OCI-LY7 (cell line): Measurements from ENCODE around the gene MRPS2. TPM values are rescaled to one million over a fixed set of nuclear protein-coding genes. Genes with fewer than 3 reads are reported as not detected.
"Not testable (repeated sequence)": the region's sequence is repeated elsewhere in the genome, so short reads cannot be mapped to it uniquely, and the experiment has no call there.

Experiments used
- BruUV-seq: library from RNA; stranded (reverse); fragments of 400-500 nt; replicated peaks from 2 replicates; lab custom pipeline; 2021; lab: Mats Ljungman, UMichigan
- CTCF ChIA-PET: fragments of 300-600 bp; sonication (Branson Sonifier 250); formaldehyde crosslinking; loops from one replicate; lab custom pipeline; 2022; ENCODE audit warnings: antibody characterized with exemption; ENCODE audit not compliant: unreplicated experiment; lab: Charles Lee
- POLR2A ChIA-PET: fragments of 300-600 bp; sonication (Branson Sonifier 250); formaldehyde crosslinking; loops from one replicate; lab custom pipeline; 2022; ENCODE audit warnings: antibody characterized with exemption; lab: Charles Lee
- DNase-seq: peaks from one replicate; pipeline ENCODE4 v3.0.0-alpha.2; 2015; ENCODE audit warnings: low spot score
- H2AFZ ChIP-seq: fragments of 200-600 bp; sonication (generic), shearing (Covaris generic); 2 replicates; pipeline ENCODE4 v1.6.1; 2014; ENCODE audit warnings: mild to moderate bottlenecking, antibody characterized with exemption, low read length, moderate library complexity
- H3K27ac ChIP-seq: fragments of 200-600 bp; sonication (generic); 2 replicates; pipeline ENCODE4 v1.5.1; 2014; ENCODE audit warnings: mixed run types, low read depth, mild to moderate bottlenecking, moderate library complexity, low read length, inconsistent platforms; ENCODE audit not compliant: poor library complexity, severe bottlenecking
- H3K36me3 ChIP-seq: fragments of 200-600 bp; sonication (generic); 2 replicates; pipeline ENCODE4 v1.6.1; 2014; ENCODE audit warnings: mild to moderate bottlenecking, antibody characterized with exemption, low read length, moderate library complexity, mixed read lengths; ENCODE audit not compliant: insufficient read depth
- H3K4me1 ChIP-seq: fragments of 200-600 bp; sonication (generic); 2 replicates; pipeline ENCODE4 v1.5.1; 2014; ENCODE audit warnings: mild to moderate bottlenecking, low read length; ENCODE audit not compliant: insufficient read depth, poor library complexity, severe bottlenecking
- H3K4me2 ChIP-seq: fragments of 200-600 bp; sonication (generic); 2 replicates; pipeline ENCODE4 v1.6.1; 2014; ENCODE audit warnings: mild to moderate bottlenecking, low read length
- H3K4me3 ChIP-seq: fragments of 200-600 bp; sonication (generic); 2 replicates; pipeline ENCODE4 v1.5.1; 2014; ENCODE audit warnings: mild to moderate bottlenecking, low read depth, low read length; ENCODE audit not compliant: poor library complexity, severe bottlenecking
- H3K79me2 ChIP-seq: fragments of 200-600 bp; sonication (generic); 2 replicates; pipeline ENCODE4 v1.6.1; 2016; ENCODE audit warnings: low read depth, mild to moderate bottlenecking, low read length, moderate library complexity, mixed read lengths; ENCODE audit not compliant: insufficient read depth
- H3K9me2 ChIP-seq: fragments of 200-600 bp; sonication (generic); 2 replicates; pipeline ENCODE4 v1.6.1; 2016; ENCODE audit warnings: mild to moderate bottlenecking, low read length, mixed read lengths; ENCODE audit not compliant: insufficient read depth
- H3K9me3 ChIP-seq: fragments of 200-600 bp; sonication (generic); 2 replicates; pipeline ENCODE4 v1.6.1; 2014; ENCODE audit warnings: mild to moderate bottlenecking, mixed run types, low read length, mixed read lengths
- H4K20me1 ChIP-seq: fragments of 200-600 bp; sonication (generic); 2 replicates; pipeline ENCODE4 v1.6.1; 2014; ENCODE audit warnings: mild to moderate bottlenecking, antibody characterized with exemption, low read length, moderate library complexity, mixed read lengths; ENCODE audit not compliant: insufficient read depth
- EZH2phosphoT487 ChIP-seq: fragments of 200-600 bp; sonication (generic); IDR thresholded peaks from 2 replicates; pipeline ENCODE4 v1.6.1; 2018; ENCODE audit warnings: low read depth, borderline replicate concordance, mild to moderate bottlenecking, mixed run types, antibody characterized with exemption, low read length, moderate library complexity, mixed read lengths
- intact Hi-C: fragments of 100-400 bp; cut with micrococcal nuclease; formaldehyde crosslinking; loops from one replicate; pipeline ENCODE4 v1.10.0; 2022; ENCODE audit not compliant: unreplicated experiment
- total RNA-seq, 2 experiments: library from RNA; depleted of rRNA in 1 of 2; stranded (reverse); fragments of >200 nt in 1 of 2; shearing (Covaris generic) in 1 of 2; gene quantifications; 2 replicates each; pipeline ENCODE4 v1.2.3, GENCODE V29; 2014 to 2022
- TF ChIP-seq, protein P1 (sequence below): fragments of 200-600 bp; sonication (generic); conservative IDR thresholded peaks from 2 replicates; pipeline ENCODE4 v1.5.1; 2014; ENCODE audit warnings: mild to moderate bottlenecking, antibody characterized with exemption, low read length, moderate library complexity, mixed read lengths

MRPS2 gene
- total RNA-seq, 2 experiments from 2014 or later: 42.7 to 55.7 TPM

DNA sequence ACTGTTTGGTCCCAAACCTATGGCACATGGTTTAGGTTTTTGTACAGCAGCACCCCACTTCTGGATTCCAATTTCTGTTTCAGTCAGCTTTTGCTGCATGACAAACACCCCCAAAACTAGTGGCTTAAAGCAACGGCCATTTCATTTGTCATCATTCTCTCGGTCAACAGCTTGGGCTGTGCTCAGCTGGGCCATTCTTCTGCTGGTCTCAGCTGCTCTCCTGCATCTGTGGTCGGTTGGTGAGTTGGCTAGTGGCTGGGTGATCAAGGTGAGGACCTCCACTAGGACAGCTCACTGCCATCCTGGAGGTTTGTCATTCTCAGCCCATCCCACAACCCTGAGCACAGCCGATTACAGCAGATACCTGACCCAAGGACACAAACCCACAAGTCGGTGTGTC is 45.7 kb upstream of the MRPS2 start:
- Histone ChIP-seq H3K36me3 (no peaks in the 10 kb centered on the region), H2AFZ (no peak overlapping the region), H3K79me2 (no peaks in the 10 kb centered on the region), H4K20me1 (no peaks in the 10 kb centered on the region), H3K9me3 (no peaks in the 10 kb centered on the region), H3K9me2 (no peaks in the 10 kb centered on the region), H3K4me3 (no peak overlapping the region), H3K4me2 (no peak overlapping the region), H3K4me1 (no peaks in the 10 kb centered on the region), H3K27ac (no peak overlapping the region)
- no peak for TF ChIP-seq EZH2phosphoT487
- TF ChIP-seq, protein P1, sequence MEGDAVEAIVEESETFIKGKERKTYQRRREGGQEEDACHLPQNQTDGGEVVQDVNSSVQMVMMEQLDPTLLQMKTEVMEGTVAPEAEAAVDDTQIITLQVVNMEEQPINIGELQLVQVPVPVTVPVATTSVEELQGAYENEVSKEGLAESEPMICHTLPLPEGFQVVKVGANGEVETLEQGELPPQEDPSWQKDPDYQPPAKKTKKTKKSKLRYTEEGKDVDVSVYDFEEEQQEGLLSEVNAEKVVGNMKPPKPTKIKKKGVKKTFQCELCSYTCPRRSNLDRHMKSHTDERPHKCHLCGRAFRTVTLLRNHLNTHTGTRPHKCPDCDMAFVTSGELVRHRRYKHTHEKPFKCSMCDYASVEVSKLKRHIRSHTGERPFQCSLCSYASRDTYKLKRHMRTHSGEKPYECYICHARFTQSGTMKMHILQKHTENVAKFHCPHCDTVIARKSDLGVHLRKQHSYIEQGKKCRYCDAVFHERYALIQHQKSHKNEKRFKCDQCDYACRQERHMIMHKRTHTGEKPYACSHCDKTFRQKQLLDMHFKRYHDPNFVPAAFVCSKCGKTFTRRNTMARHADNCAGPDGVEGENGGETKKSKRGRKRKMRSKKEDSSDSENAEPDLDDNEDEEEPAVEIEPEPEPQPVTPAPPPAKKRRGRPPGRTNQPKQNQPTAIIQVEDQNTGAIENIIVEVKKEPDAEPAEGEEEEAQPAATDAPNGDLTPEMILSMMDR: no peak
- ChIA-PET CTCF (no interaction called here), POLR2A (no interaction called here)
- intact Hi-C loops: no loop called here
- DNase-seq: no peak
- BruUV-seq: no TSS peak

DNA sequence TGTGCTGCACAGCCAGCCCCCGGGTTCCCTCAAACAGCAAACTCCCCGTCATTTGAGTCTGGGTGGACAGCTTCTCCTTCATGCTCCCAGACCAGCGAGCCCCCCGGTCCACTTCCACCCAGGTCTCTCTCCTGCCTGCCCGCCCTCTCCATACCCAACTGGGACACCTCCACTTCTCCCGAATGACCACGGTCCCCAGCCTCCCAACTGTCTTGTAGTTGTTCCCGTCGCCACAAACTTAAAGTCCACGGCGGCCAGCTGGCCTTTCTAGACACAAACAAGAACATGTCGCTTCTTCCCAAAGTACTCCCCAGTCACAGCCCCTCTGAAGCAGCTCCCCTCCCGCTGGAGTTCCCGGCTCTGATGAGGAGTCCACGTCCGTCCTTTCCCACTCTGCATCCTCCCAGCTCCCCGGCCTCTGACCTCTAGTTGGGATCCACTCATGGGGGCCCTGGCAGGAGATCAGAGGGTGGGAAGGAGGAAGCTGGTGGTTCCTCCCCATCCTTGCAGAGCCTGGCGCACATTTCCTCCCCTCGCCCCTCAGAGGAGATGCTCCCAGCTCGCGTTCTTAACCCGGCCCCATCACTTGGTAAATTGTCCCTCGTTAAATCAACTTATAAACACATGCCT is 45.0 kb upstream of the MRPS2 start:
- no TSS peak for BruUV-seq
- CTCF ChIA-PET: no interaction called here
- TF ChIP-seq EZH2phosphoT487: no peak
- TF ChIP-seq, protein P1: no peak

DNA sequence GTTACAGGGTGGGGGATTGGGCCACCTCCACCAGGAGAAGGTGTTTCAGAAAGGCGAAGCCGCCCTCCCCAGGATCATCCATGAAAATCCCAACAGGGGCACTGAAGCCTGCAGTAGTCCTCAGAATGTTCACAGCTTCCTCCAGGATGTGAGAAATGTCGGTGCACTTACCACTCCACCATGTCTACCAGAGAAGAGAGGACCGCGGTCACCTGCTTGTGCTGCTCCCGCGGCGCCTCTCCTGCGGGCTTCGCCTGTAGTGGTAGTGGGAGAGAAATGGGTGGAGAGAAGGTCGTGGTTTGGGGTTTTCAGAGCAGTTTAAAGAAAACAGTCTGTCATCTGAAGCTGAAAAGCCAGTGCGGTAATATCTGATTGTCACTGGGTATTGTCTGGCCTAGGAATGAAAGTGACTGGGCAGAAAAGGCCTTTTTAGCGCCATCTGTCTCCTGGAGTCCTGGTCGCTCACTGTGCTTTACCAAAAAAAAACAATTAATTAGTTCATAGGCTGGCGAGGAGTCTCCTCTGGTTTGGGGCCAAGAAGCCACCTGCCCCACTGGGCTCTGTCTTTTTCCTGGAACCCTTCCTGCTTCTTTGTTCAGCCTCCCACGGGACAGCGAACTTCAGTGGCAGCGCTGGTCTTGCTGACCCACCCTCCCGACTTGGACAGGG is 43.9 kb upstream of the MRPS2 start:
- Histone ChIP-seq H3K4me3 (no peak overlapping the region), H3K36me3 (no peaks in the 10 kb centered on the region), H3K27ac (no peak overlapping the region), H3K79me2 (no peaks in the 10 kb centered on the region), H3K9me2 (no peaks in the 10 kb centered on the region), H3K4me1 (no peaks in the 10 kb centered on the region), H3K9me3 (no peaks in the 10 kb centered on the region), H2AFZ (no peak overlapping the region), H4K20me1 (no peaks in the 10 kb centered on the region), H3K4me2 (no peak overlapping the region)
- no peak for DNase-seq
- intact Hi-C loops: no loop called here
- TF ChIP-seq EZH2phosphoT487: no peak
- TF ChIP-seq, protein P1: no peak
- no TSS peak for BruUV-seq
- POLR2A ChIA-PET: no interaction called here
- CTCF ChIA-PET: no interaction called here

More for the DNA sequence above, 45.0 kb upstream of the MRPS2 start:
- Histone ChIP-seq H3K4me3 (no peak overlapping the region), H3K4me2 (no peak overlapping the region), H2AFZ (no peak overlapping the region), H3K79me2 (no peaks in the 10 kb centered on the region), H3K9me3 (no peaks in the 10 kb centered on the region), H3K27ac (no peak overlapping the region), H4K20me1 (no peaks in the 10 kb centered on the region), H3K9me2 (no peaks in the 10 kb centered on the region), H3K4me1 (no peaks in the 10 kb centered on the region), H3K36me3 (no peaks in the 10 kb centered on the region)
- POLR2A ChIA-PET: interaction anchor here (0.7 kb wide), 1 partner anchor 10 kb away, joined by 3 read pairs; no protein-coding TSS in a partner anchor
- DNase-seq: no peak
- intact Hi-C loops: no loop called here

DNA sequence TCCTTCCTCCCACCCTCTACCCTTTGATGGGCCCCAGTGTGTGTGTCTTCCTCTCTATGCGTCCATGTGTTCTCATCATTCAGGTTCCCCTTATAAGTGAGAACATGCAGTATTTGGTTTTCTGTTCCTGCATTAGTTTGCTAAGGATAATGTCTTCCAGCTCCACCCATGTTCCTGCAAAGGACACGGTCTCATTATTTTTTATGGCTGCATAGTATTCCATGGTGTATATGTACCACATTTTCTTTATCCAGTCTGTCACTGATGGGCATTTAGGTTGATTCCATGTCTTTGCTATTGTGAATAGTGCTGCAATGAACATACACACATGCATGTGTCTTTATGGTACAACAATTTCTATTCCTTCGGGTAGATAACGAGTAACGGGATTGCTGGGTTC is 42.0 kb upstream of the MRPS2 start:
- H3K9me3 ChIP-seq, H3K9me2 ChIP-seq, H4K20me1 ChIP-seq, CTCF ChIA-PET, H3K36me3 ChIP-seq, H3K79me2 ChIP-seq, H3K4me2 ChIP-seq, H3K4me3 ChIP-seq, intact Hi-C loops, H3K27ac ChIP-seq, DNase-seq, H2AFZ ChIP-seq, H3K4me1 ChIP-seq, BruUV-seq: not testable (repeated sequence)
- POLR2A ChIA-PET: interaction anchor here (0.6 kb wide), 1 partner anchor 34 kb away, joined by 3 read pairs; no protein-coding TSS in a partner anchor
